ENCODE measurements around the gene MUC4. TPM values are rescaled to one million over a fixed set of nuclear protein-coding genes. Genes with fewer than 3 reads are reported as not detected.
"Not testable (repeated sequence)": the region's sequence is repeated elsewhere in the genome, so short reads cannot be mapped to it uniquely, and the experiment has no call there.

The MUC4 gene
- total and polyA plus RNA-seq, 8 donors: 0.73 to 355 (median 37.5) TPM; not detected in 1

GRCh38 chr3:195729476-195730251 lies 82.1 kb downstream of the MUC4 start:
- intact Hi-C loops (cut with DNase I; ENCODE audit: low total_unique reads): no loop called here
- no peak overlapping the region for H3K27ac ChIP-seq
- peaks cover 0 to 54% (median 32%) of the 10 kb centered on the region in 4 donors for H3K36me3 ChIP-seq
- DNase-seq: no peak
- H3K27me3 ChIP-seq: no peaks in the 10 kb centered on the region
- peaks cover 0 to 15% (median 9%) of the 10 kb centered on the region in 4 donors for H3K4me1 ChIP-seq
- no peaks in the 10 kb centered on the region for H3K9me3 ChIP-seq
- 79 to 88% (median 85%) methylated on average over 18 of the region's 18 CpGs for WGBS, 5 donors
- TF ChIP-seq, protein P1, sequence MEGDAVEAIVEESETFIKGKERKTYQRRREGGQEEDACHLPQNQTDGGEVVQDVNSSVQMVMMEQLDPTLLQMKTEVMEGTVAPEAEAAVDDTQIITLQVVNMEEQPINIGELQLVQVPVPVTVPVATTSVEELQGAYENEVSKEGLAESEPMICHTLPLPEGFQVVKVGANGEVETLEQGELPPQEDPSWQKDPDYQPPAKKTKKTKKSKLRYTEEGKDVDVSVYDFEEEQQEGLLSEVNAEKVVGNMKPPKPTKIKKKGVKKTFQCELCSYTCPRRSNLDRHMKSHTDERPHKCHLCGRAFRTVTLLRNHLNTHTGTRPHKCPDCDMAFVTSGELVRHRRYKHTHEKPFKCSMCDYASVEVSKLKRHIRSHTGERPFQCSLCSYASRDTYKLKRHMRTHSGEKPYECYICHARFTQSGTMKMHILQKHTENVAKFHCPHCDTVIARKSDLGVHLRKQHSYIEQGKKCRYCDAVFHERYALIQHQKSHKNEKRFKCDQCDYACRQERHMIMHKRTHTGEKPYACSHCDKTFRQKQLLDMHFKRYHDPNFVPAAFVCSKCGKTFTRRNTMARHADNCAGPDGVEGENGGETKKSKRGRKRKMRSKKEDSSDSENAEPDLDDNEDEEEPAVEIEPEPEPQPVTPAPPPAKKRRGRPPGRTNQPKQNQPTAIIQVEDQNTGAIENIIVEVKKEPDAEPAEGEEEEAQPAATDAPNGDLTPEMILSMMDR (IDR thresholded peaks at IDR 0.05): no peak
- no peak for TF ChIP-seq POLR2AphosphoS5 (IDR thresholded peaks at IDR 0.05)
- no peak for TF ChIP-seq EP300 (IDR thresholded peaks at IDR 0.05)
- no peak for TF ChIP-seq POLR2A (IDR thresholded peaks at IDR 0.05)
- no peak overlapping the region for H3K4me3 ChIP-seq

- H3K36me3 ChIP-seq: peaks cover 0 to 46% (median 29%) of the 10 kb centered on the region in 4 donors
- H3K4me3 ChIP-seq; H3K9me3 ChIP-seq; DNase-seq; H3K27me3 ChIP-seq; H3K27ac ChIP-seq; intact Hi-C loops (cut with DNase I; ENCODE audit: low total_unique reads): not testable (repeated sequence)
- 50 to 81% (median 67%) methylated on average over 3 to 5 of the region's 5 CpGs for WGBS, 5 donors
- H3K4me1 ChIP-seq: peaks cover 0 to 15% (median 9%) of the 10 kb centered on the region in 4 donors
Measured at GRCh38 chr3:195728789-195729188, 82.9 kb downstream of the MUC4 start.

DNA sequence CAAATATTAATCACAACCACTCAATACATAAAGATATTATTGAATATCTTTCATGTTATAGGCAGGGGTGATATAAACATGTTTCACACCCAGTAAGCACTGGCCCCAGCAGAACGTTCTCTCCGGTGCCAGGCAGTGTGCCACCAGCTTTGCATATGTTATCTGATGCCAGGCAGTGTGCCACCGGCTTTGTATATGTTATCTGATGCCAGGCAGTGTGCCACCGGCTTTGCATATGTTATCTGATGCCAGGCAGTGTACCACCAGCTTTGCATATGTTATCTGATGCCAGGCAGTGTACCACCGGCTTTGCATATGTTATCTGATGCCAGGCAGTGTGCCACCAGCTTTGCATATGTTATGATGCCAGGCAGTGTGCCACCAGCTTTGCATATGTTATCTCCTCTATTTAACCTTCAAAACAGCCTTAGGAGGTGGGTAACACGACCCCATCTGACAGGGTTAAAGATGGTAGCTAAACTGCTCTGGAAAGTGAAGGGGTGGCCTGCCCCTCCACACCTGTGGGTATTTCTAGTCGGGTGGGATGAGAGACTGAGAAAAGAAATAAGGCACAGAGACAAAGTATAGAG lies 84.0 kb downstream of the MUC4 start:
- 18 to 43% (median 25%) methylated on average over 7 of the region's 7 CpGs for WGBS, 5 donors
- peak in 1 of 2 donors; percentile 76 for DNase-seq

GRCh38 chr3:195725916-195726740 lies 85.6 kb downstream of the MUC4 start:
- H3K4me3 ChIP-seq; H3K27ac ChIP-seq; H3K9me3 ChIP-seq; DNase-seq; H3K27me3 ChIP-seq; intact Hi-C loops (cut with DNase I; ENCODE audit: low total_unique reads): not testable (repeated sequence)
- 79 to 92% (median 88%) methylated on average over 26 to 32 of the region's 32 CpGs for WGBS, 5 donors
- Histone ChIP-seq H3K36me3 (peaks cover 0 to 19% (median 12%) of the 10 kb centered on the region in 4 donors), H3K4me1 (peaks cover 0 to 15% (median 9%) of the 10 kb centered on the region in 4 donors)

More for the DNA sequence above, 84.0 kb downstream of the MUC4 start:
- Histone ChIP-seq H3K9me3 (no peaks in the 10 kb centered on the region), H3K4me3 (no peak overlapping the region), H3K36me3 (peaks cover 0 to 35% (median 20%) of the 10 kb centered on the region in 4 donors), H3K27ac (no peak overlapping the region), H3K27me3 (no peaks in the 10 kb centered on the region), H3K4me1 (peaks cover 0 to 15% (median 9%) of the 10 kb centered on the region in 4 donors)
- TF ChIP-seq, protein P1 (IDR thresholded peaks at IDR 0.05): no peak
- no peak for TF ChIP-seq POLR2AphosphoS5 (IDR thresholded peaks at IDR 0.05)
- no peak for TF ChIP-seq EP300 (IDR thresholded peaks at IDR 0.05)
- no peak for TF ChIP-seq POLR2A (IDR thresholded peaks at IDR 0.05)
- intact Hi-C loops (cut with DNase I; ENCODE audit: low total_unique reads): no loop called here

- H3K4me3 ChIP-seq; H3K36me3 ChIP-seq; H3K27ac ChIP-seq; H3K9me3 ChIP-seq; DNase-seq; H3K27me3 ChIP-seq; intact Hi-C loops (cut with DNase I; ENCODE audit: low total_unique reads): not testable (repeated sequence)
- H3K4me1 ChIP-seq: peaks cover 0 to 28% (median 12%) of the 10 kb centered on the region in 4 donors
- 95% methylated on average over 3 of the region's 13 CpGs; no CpG with 5 or more reads in 4 of the 5 donors for WGBS, 5 donors
Measured at GRCh38 chr3:195724363-195724762, 87.4 kb downstream of the MUC4 start.

GRCh38 chr3:195722996-195723345 lies 88.8 kb downstream of the MUC4 start:
- H3K4me3 ChIP-seq; H3K27ac ChIP-seq; intact Hi-C loops (cut with DNase I; ENCODE audit: low total_unique reads); H3K9me3 ChIP-seq; H3K36me3 ChIP-seq; DNase-seq; H3K27me3 ChIP-seq: not testable (repeated sequence)
- 53 to 93% (median 74%) methylated on average over 3 to 7 of the region's 9 CpGs for WGBS, 5 donors
- peaks cover 0 to 26% (median 12%) of the 10 kb centered on the region in 4 donors for H3K4me1 ChIP-seq

- H3K36me3 ChIP-seq; H3K27ac ChIP-seq; intact Hi-C loops (cut with DNase I; ENCODE audit: low total_unique reads); H3K27me3 ChIP-seq; H3K9me3 ChIP-seq; DNase-seq; H3K4me3 ChIP-seq: not testable (repeated sequence)
- peaks cover 0 to 20% (median 10%) of the 10 kb centered on the region in 4 donors for H3K4me1 ChIP-seq
- 75 to 91% (median 82%) methylated on average over 10 to 18 of the region's 21 CpGs for WGBS, 5 donors
Measured at GRCh38 chr3:195722139-195722995, 89.4 kb downstream of the MUC4 start.

All from stomach (tissue), 9 donors.